GM12864 (cell line): Measurements from ENCODE around the gene CAMK2G.
"Not testable (repeated sequence)": the region's sequence is repeated elsewhere in the genome, so short reads cannot be mapped to it uniquely, and the experiment has no call there.

Experiments used
- DNase-seq: peaks from one replicate; pipeline ENCODE4 v3.0.0-alpha.2; 2011; ENCODE audit warnings: low read depth
- H3K4me3 ChIP-seq: 2 replicates; pipeline ENCODE4 v1.5.1; 2011; ENCODE audit warnings: mild to moderate bottlenecking, low read depth, low read length, control low read depth
- CTCF ChIP-seq: IDR thresholded peaks from 2 replicates; pipeline ENCODE4 v1.5.1; 2011; ENCODE audit warnings: low read depth, mild to moderate bottlenecking, moderate library complexity, low read length, control low read depth, inconsistent platforms; ENCODE audit errors: missing control alignments

The CAMK2G gene

GRCh38 chr10:73839276-73839966 is 34.9 kb downstream of the CAMK2G start:
- no peak for TF ChIP-seq CTCF
- no peak for DNase-seq

GRCh38 chr10:73838827-73839226 is 35.5 kb downstream of the CAMK2G start:
- TF ChIP-seq CTCF, result no peak
- no peak overlapping the region for H3K4me3 ChIP-seq
- no peak for DNase-seq

More at GRCh38 chr10:73839276-73839966, 34.9 kb downstream of the CAMK2G start:
- no peak overlapping the region for H3K4me3 ChIP-seq

GRCh38 chr10:73838008-73838567 is 36.3 kb downstream of the CAMK2G start:
- no peak for DNase-seq
- TF ChIP-seq CTCF, result no peak
- no peak overlapping the region for H3K4me3 ChIP-seq

- no peak for DNase-seq
- no peak overlapping the region for H3K4me3 ChIP-seq
- TF ChIP-seq CTCF, result no peak
These were observed 37.3 kb downstream of the CAMK2G start for GRCh38 chr10:73837072-73837471.

- no peak overlapping the region for H3K4me3 ChIP-seq
- TF ChIP-seq CTCF, result no peak
- DNase-seq, result no peak
These were observed 37.9 kb downstream of the CAMK2G start for GRCh38 chr10:73836427-73836980.

- not testable (repeated sequence) for DNase-seq, H3K4me3 ChIP-seq
These were observed 45.3 kb downstream of the CAMK2G start for GRCh38 chr10:73829090-73829489.

- no peak overlapping the region for H3K4me3 ChIP-seq
- TF ChIP-seq CTCF, result no peak
- no peak for DNase-seq
These were observed 46.2 kb downstream of the CAMK2G start for GRCh38 chr10:73828161-73828560.
